ENCODE data around the gene CYP11A1. TPM values are rescaled to one million over a fixed set of nuclear protein-coding genes. Genes with fewer than 3 reads are reported as not detected.

The CYP11A1 gene
- total RNA-seq, 4 donors from 2014 or later, result 0.15 to 2.5 (median 0.67) TPM

GRCh38 chr15:74400313-74400860 lies 32.9 kb upstream of the CYP11A1 start:
- no peak overlapping the region for H3K27ac ChIP-seq
- ATAC-seq (no peak), DNase-seq (no peak)
- H3K4me3 ChIP-seq, result no peak overlapping the region
- H3K36me3 ChIP-seq, result no peaks in the 10 kb centered on the region
- peaks cover 0 to 3% of the 10 kb centered on the region in 2 donors for H3K4me1 ChIP-seq
- no peaks in the 10 kb centered on the region for H3K9me3 ChIP-seq
- no peak for TF ChIP-seq POLR2A (IDR thresholded peaks at IDR 0.05)
- no peak for TF ChIP-seq CTCF (IDR thresholded peaks at IDR 0.05 in 4 of 5, conservative IDR thresholded peaks at IDR 0.05 in 1 of 5)
- intact Hi-C loops (cut with DNase I; ENCODE audit: low total_unique reads) (no loop called here), in situ Hi-C loops (cut with MboI; ENCODE audit: low sequenced_read_pairs in 4 of 4) (no loop called here)
- H3K27me3 ChIP-seq, result no peaks in the 10 kb centered on the region

GRCh38 chr15:74399511-74400312 lies 32.3 kb upstream of the CYP11A1 start:
- no peak for ATAC-seq
- Histone ChIP-seq H3K4me1 (peaks cover 0 to 3% of the 10 kb centered on the region in 2 donors), H3K27ac (no peak overlapping the region), H3K27me3 (no peaks in the 10 kb centered on the region), H3K9me3 (no peaks in the 10 kb centered on the region), H3K4me3 (no peak overlapping the region), H3K36me3 (no peaks in the 10 kb centered on the region)
- intact Hi-C loops (cut with DNase I; ENCODE audit: low total_unique reads), result no loop called here
- in situ Hi-C loops (cut with MboI; ENCODE audit: low sequenced_read_pairs in 4 of 4), result loop anchor here in 2 of 4 donors (25.0 kb wide), 1 partner anchor 363 kb away; no protein-coding TSS in a partner anchor
- DNase-seq, result no peak
- no peak for TF ChIP-seq CTCF (IDR thresholded peaks at IDR 0.05 in 4 of 5, conservative IDR thresholded peaks at IDR 0.05 in 1 of 5)
- TF ChIP-seq POLR2A (IDR thresholded peaks at IDR 0.05), result no peak

- Histone ChIP-seq H3K4me3 (no peak overlapping the region), H3K27me3 (no peaks in the 10 kb centered on the region), H3K27ac (no peak overlapping the region), H3K4me1 (peaks cover 0 to 3% of the 10 kb centered on the region in 2 donors), H3K36me3 (no peaks in the 10 kb centered on the region), H3K9me3 (no peaks in the 10 kb centered on the region)
- no peak for TF ChIP-seq POLR2A (IDR thresholded peaks at IDR 0.05)
- in situ Hi-C loops (cut with MboI; ENCODE audit: low sequenced_read_pairs in 4 of 4), result loop anchor here in 2 of 4 donors (25.0 kb wide), 1 partner anchor 363 kb away; no protein-coding TSS in a partner anchor
- intact Hi-C loops (cut with DNase I; ENCODE audit: low total_unique reads), result no loop called here
- DNase-seq (no peak), ATAC-seq (no peak)
These were observed 31.7 kb upstream of the CYP11A1 start for GRCh38 chr15:74399100-74399499.

GRCh38 chr15:74398183-74398582 lies 30.7 kb upstream of the CYP11A1 start:
- Histone ChIP-seq H3K9me3 (no peaks in the 10 kb centered on the region), H3K27ac (no peak overlapping the region), H3K4me3 (no peak overlapping the region), H3K36me3 (no peaks in the 10 kb centered on the region), H3K4me1 (peaks cover 0 to 3% of the 10 kb centered on the region in 2 donors), H3K27me3 (no peaks in the 10 kb centered on the region)
- intact Hi-C loops (cut with DNase I; ENCODE audit: low total_unique reads) (no loop called here), in situ Hi-C loops (cut with MboI; ENCODE audit: low sequenced_read_pairs in 4 of 4) (loop anchor here in 2 of 4 donors (25.0 kb wide), 1 partner anchor 364 kb away; no protein-coding TSS in a partner anchor)
- ATAC-seq, result no peak
- no peak for TF ChIP-seq POLR2A (IDR thresholded peaks at IDR 0.05)
- no peak for TF ChIP-seq CTCF (IDR thresholded peaks at IDR 0.05 in 4 of 5, conservative IDR thresholded peaks at IDR 0.05 in 1 of 5)
- no peak for DNase-seq

Measured in gastrocnemius medialis (tissue), 4 donors.